ENCODE measurements around the gene EZH2. TPM values are rescaled to one million over a fixed set of nuclear protein-coding genes. Genes with fewer than 3 reads are reported as not detected.

The EZH2 gene
- total and polyA plus RNA-seq, 2 of the 4 experiments (the other 2 are of a cell fraction): 13.1 to 19.8 TPM

DNA sequence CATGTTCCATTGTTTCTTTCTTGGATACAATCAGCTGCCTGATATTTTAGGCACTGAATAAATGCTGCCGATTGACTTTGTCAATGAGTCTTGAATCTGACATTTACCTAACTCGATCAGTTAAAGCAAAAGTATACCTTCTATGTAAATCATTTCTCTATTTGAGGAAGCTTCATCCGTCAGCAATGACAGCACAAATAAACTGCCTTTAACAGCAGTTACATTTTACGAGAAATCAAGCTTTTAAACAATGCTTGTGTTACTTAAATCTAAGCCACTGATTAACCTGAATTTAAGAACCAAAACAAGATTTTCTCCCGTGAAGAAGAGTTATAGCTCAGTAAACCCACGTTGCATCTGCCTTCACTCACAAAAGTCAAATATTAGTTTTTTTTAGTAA is 114.1 kb downstream of the EZH2 start:
- TF ChIP-seq SMC3 (IDR thresholded peaks at IDR 0.05; ENCODE audit: low read depth, low read length): no peak
- no peak for TF ChIP-seq RFX5 (IDR thresholded peaks at IDR 0.05; ENCODE audit: low read depth, low read length)
- TF ChIP-seq, protein P1, sequence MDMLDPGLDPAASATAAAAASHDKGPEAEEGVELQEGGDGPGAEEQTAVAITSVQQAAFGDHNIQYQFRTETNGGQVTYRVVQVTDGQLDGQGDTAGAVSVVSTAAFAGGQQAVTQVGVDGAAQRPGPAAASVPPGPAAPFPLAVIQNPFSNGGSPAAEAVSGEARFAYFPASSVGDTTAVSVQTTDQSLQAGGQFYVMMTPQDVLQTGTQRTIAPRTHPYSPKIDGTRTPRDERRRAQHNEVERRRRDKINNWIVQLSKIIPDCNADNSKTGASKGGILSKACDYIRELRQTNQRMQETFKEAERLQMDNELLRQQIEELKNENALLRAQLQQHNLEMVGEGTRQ (IDR thresholded peaks at IDR 0.05; ENCODE audit: low read depth, low read length): no peak
- no peak for TF ChIP-seq NFE2L2 (IDR thresholded peaks at IDR 0.05; ENCODE audit: low read depth, low read length)
- TF ChIP-seq CEBPB (IDR thresholded peaks at IDR 0.05; ENCODE audit: low read depth, low read length): no peak
- TF ChIP-seq BHLHE40 (IDR thresholded peaks at IDR 0.05; ENCODE audit: low read depth, low read length): no peak
- TF ChIP-seq, protein P2, sequence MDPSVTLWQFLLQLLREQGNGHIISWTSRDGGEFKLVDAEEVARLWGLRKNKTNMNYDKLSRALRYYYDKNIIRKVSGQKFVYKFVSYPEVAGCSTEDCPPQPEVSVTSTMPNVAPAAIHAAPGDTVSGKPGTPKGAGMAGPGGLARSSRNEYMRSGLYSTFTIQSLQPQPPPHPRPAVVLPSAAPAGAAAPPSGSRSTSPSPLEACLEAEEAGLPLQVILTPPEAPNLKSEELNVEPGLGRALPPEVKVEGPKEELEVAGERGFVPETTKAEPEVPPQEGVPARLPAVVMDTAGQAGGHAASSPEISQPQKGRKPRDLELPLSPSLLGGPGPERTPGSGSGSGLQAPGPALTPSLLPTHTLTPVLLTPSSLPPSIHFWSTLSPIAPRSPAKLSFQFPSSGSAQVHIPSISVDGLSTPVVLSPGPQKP (IDR thresholded peaks at IDR 0.05; ENCODE audit: borderline replicate concordance, low read depth, low read length): no peak
- TF ChIP-seq CHD1 (IDR thresholded peaks at IDR 0.05; ENCODE audit: low read depth, low read length): no peak
- TF ChIP-seq MXI1 (IDR thresholded peaks at IDR 0.05; ENCODE audit: borderline replicate concordance, low read depth, low read length): no peak
- no peak for TF ChIP-seq MAFK (IDR thresholded peaks at IDR 0.05; ENCODE audit: low read depth, low read length)
- TF ChIP-seq RCOR1 (IDR thresholded peaks at IDR 0.05; ENCODE audit: insufficient replicate concordance, low read length): no peak
- TF ChIP-seq, protein P3, sequence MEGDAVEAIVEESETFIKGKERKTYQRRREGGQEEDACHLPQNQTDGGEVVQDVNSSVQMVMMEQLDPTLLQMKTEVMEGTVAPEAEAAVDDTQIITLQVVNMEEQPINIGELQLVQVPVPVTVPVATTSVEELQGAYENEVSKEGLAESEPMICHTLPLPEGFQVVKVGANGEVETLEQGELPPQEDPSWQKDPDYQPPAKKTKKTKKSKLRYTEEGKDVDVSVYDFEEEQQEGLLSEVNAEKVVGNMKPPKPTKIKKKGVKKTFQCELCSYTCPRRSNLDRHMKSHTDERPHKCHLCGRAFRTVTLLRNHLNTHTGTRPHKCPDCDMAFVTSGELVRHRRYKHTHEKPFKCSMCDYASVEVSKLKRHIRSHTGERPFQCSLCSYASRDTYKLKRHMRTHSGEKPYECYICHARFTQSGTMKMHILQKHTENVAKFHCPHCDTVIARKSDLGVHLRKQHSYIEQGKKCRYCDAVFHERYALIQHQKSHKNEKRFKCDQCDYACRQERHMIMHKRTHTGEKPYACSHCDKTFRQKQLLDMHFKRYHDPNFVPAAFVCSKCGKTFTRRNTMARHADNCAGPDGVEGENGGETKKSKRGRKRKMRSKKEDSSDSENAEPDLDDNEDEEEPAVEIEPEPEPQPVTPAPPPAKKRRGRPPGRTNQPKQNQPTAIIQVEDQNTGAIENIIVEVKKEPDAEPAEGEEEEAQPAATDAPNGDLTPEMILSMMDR (conservative IDR thresholded peaks at IDR 0.05; ENCODE audit: low read depth, low read length): no peak
- TF ChIP-seq FOS (IDR thresholded peaks at IDR 0.05; ENCODE audit: low read depth, low read length): no peak
- TF ChIP-seq POLR2A (IDR thresholded peaks at IDR 0.05; ENCODE audit: low read depth, low read length): no peak
- TF ChIP-seq RAD21 (IDR thresholded peaks at IDR 0.05; ENCODE audit: low read length): no peak
- no CpG with 5 or more reads among the region's 6 CpGs for WGBS, 2 experiments (ENCODE audit: extremely low coverage in 2 of 2, insufficient read length in 1 of 2)
- Histone ChIP-seq H3K14ac (replicated peaks; ENCODE audit: low read depth, low read length) (no peak overlapping the region), H3K9me1 (ENCODE audit: insufficient read depth, low read length) (peaks cover 6% of the 10 kb centered on the region), H4K8ac (ENCODE audit: low read depth in 2 of 2, low read length in 2 of 2) (no peak overlapping the region), H2BK20ac (ENCODE audit: low read depth, low read length) (no peak overlapping the region), H2AK9ac (replicated peaks; ENCODE audit: low read depth, low read length, poor library complexity) (no peak overlapping the region), H3K23ac (ENCODE audit: low read depth, low read length) (no peak overlapping the region), H3K56ac (ENCODE audit: extremely low read depth, insufficient read depth, low read length) (no peak overlapping the region), H3K4me1 (ENCODE audit: control insufficient read depth, insufficient read depth, low read length) (peaks cover 5% of the 10 kb centered on the region), H2BK15ac (ENCODE audit: low read depth, low read length) (no peak overlapping the region), H2BK5ac (ENCODE audit: low read depth, low read length, poor library complexity, severe bottlenecking) (no peak overlapping the region), H2AK5ac (ENCODE audit: low read depth, low read length) (no peak overlapping the region), H4K20me1 (ENCODE audit: insufficient read depth, low read length) (peaks cover 5% of the 10 kb centered on the region; the same call in 1 of the 2 replicates), H3K27me3 (ENCODE audit: control insufficient read depth, insufficient read depth, low read length) (no peaks in the 10 kb centered on the region), H3K18ac (ENCODE audit: low read depth, low read length) (no peak overlapping the region), H3K9me3 (ENCODE audit: control insufficient read depth, insufficient read depth, low read length) (no peaks in the 10 kb centered on the region), H4K5ac (ENCODE audit: low read depth, low read length) (no peak overlapping the region), H2AFZ (replicated peaks; ENCODE audit: low read length, poor library complexity) (no peak overlapping the region), H3K9ac (ENCODE audit: low read depth, low read length) (no peak overlapping the region), H3K4me2 (ENCODE audit: low read depth, low read length) (no peak overlapping the region), H3K4ac (ENCODE audit: low read depth, low read length) (no peak overlapping the region), H3K79me1 (ENCODE audit: low read depth in 1 of 2, low read length in 2 of 2) (peaks cover 33% of the 10 kb centered on the region in 2 experiments), H4K91ac (ENCODE audit: insufficient read depth, low read depth, low read length) (no peak overlapping the region), H2BK120ac (ENCODE audit: low read depth, low read length) (no peak overlapping the region), H3K4me3 (ENCODE audit: insufficient read depth, low read depth, low read length) (no peak overlapping the region), H3K36me3 (ENCODE audit: control insufficient read depth, insufficient read depth, low read length) (peaks cover 19% of the 10 kb centered on the region), H3K27ac (ENCODE audit: insufficient read depth, low read length) (no peak overlapping the region)
- ChIA-PET POLR2A (ENCODE audit: unreplicated experiment) (no interaction called here), CTCF (interaction anchor here (0.7 kb wide), 1 partner anchor 193 kb away, joined by 4 read pairs; no protein-coding TSS in a partner anchor)
- DNase-seq (no peak), ATAC-seq (ENCODE audit: low read depth) (no peak)
- in situ Hi-C loops (cut with MboI; ENCODE audit: low sequenced_read_pairs) (no loop called here), intact Hi-C loops (cut with micrococcal nuclease) (no loop called here), dilution Hi-C loops (cut with HindIII; ENCODE audit: low sequenced_read_pairs, unreplicated experiment) (no loop called here)
- no TSS peak for BruUV-seq (replicated peaks)
